ENCODE results near the gene USP25. TPM values are rescaled to one million over a fixed set of nuclear protein-coding genes. Genes with fewer than 3 reads are reported as not detected.

The USP25 gene
- total and polyA plus RNA-seq, 2 experiments from 2014 or later = 11.8 to 49.2 TPM

DNA sequence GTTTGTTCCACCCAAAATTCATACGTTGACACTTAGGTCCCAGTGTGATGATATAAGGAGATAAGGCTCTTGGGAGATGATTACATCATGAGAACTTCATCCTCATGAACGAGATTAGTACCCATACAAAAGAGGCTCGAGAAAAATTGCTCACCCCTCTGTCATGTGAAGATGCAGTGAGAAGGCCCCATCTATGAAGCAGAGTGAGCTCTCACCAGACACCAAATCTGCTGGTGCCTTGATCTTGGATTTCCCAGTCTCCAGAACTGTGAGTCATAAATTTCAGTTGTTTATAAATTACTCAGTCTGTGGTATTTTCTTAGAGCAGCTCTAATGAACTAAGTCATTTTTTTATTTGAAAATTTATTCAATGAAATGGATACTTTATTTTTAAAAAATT, 42.6 kb upstream of the USP25 start:
- H3K4me3 ChIP-seq = no peak overlapping the region
- H4K20me1 ChIP-seq (replicated peaks; ENCODE audit: insufficient read depth) = no peaks in the 10 kb centered on the region
- ATAC-seq = no peak
- no peaks in the 10 kb centered on the region for H3K36me3 Mint-ChIP-seq (ENCODE audit: low read depth)
- H3K9me2 ChIP-seq (ENCODE audit: insufficient read depth) = no peaks in the 10 kb centered on the region; the same call in none of the 2 replicates
- no peaks in the 10 kb centered on the region for H3K36me3 ChIP-seq (ENCODE audit: insufficient read depth)
- no peaks in the 10 kb centered on the region for H3K79me2 ChIP-seq (replicated peaks; ENCODE audit: insufficient read depth)
- H2AFZ ChIP-seq = no peak overlapping the region
- H3K27ac Mint-ChIP-seq = no peak overlapping the region
- TF ChIP-seq CREB1 (CRISPR knock-in tag; IDR thresholded peaks at IDR 0.05; ENCODE audit: low read depth) = no peak
- TF ChIP-seq NANOG (IDR thresholded peaks at IDR 0.05; ENCODE audit: borderline replicate concordance) = no peak
- TF ChIP-seq ZNF114 (CRISPR knock-in tag; IDR thresholded peaks at IDR 0.05) = no peak
- TF ChIP-seq, protein P1, sequence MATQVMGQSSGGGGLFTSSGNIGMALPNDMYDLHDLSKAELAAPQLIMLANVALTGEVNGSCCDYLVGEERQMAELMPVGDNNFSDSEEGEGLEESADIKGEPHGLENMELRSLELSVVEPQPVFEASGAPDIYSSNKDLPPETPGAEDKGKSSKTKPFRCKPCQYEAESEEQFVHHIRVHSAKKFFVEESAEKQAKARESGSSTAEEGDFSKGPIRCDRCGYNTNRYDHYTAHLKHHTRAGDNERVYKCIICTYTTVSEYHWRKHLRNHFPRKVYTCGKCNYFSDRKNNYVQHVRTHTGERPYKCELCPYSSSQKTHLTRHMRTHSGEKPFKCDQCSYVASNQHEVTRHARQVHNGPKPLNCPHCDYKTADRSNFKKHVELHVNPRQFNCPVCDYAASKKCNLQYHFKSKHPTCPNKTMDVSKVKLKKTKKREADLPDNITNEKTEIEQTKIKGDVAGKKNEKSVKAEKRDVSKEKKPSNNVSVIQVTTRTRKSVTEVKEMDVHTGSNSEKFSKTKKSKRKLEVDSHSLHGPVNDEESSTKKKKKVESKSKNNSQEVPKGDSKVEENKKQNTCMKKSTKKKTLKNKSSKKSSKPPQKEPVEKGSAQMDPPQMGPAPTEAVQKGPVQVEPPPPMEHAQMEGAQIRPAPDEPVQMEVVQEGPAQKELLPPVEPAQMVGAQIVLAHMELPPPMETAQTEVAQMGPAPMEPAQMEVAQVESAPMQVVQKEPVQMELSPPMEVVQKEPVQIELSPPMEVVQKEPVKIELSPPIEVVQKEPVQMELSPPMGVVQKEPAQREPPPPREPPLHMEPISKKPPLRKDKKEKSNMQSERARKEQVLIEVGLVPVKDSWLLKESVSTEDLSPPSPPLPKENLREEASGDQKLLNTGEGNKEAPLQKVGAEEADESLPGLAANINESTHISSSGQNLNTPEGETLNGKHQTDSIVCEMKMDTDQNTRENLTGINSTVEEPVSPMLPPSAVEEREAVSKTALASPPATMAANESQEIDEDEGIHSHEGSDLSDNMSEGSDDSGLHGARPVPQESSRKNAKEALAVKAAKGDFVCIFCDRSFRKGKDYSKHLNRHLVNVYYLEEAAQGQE (IDR thresholded peaks at IDR 0.05; ENCODE audit: unreplicated experiment) = no peak
- TF ChIP-seq STAT1 (IDR thresholded peaks at IDR 0.05; ENCODE audit: unreplicated experiment) = no peak
- no peak for TF ChIP-seq POLR2AphosphoS5 (IDR thresholded peaks at IDR 0.05; ENCODE audit: low read depth)
- TF ChIP-seq EZH2phosphoT487 (IDR thresholded peaks at IDR 0.05; ENCODE audit: unreplicated experiment) = no peak
- no peak for TF ChIP-seq ZNF331 (CRISPR knock-in tag; IDR thresholded peaks at IDR 0.05; ENCODE audit: low read depth)
- TF ChIP-seq ZNF462 (CRISPR knock-in tag; IDR thresholded peaks at IDR 0.05) = no peak
- TF ChIP-seq EZH2 (IDR thresholded peaks at IDR 0.05; ENCODE audit: low read depth, unreplicated experiment) = no peak
- no peak for TF ChIP-seq JUNB (IDR thresholded peaks at IDR 0.05; ENCODE audit: unreplicated experiment)
- no peak for TF ChIP-seq CTCF (conservative IDR thresholded peaks at IDR 0.05; ENCODE audit: low read depth in 2 of 2)
- TF ChIP-seq ETS1 (IDR thresholded peaks at IDR 0.05) = no peak
- no peaks in the 10 kb centered on the region for H3F3A ChIP-seq (replicated peaks; ENCODE audit: low read depth)
- no peak overlapping the region for H3K4me2 ChIP-seq
- H3K9me3 Mint-ChIP-seq = no peaks in the 10 kb centered on the region
- H3K27me3 ChIP-seq (ENCODE audit: insufficient read depth) = no peaks in the 10 kb centered on the region
- no peak for DNase-seq (ENCODE audit: low spot score)
- H3K27ac ChIP-seq (ENCODE audit: low read depth) = no peak overlapping the region
- H3K27me3 Mint-ChIP-seq (ENCODE audit: insufficient read depth, low read depth, poor library complexity) = no peaks in the 10 kb centered on the region
- H3K4me1 Mint-ChIP-seq = no peaks in the 10 kb centered on the region
- H3K4me3 Mint-ChIP-seq = no peak overlapping the region
- no peaks in the 10 kb centered on the region for H3K4me1 ChIP-seq (ENCODE audit: insufficient read depth)

All from GM23338 (cell line).